GM12875 (cell line): ENCODE measurements around the gene ZNF532.
"Not testable (repeated sequence)": the region's sequence is repeated elsewhere in the genome, so short reads cannot be mapped to it uniquely, and the experiment has no call there.

Source experiments
- H3K4me3 ChIP-seq: one replicate; pipeline ENCODE4 v1.5.1; 2011; ENCODE audit warnings: low read depth, low read length, control low read depth
- CTCF ChIP-seq: IDR thresholded peaks from 2 replicates; pipeline ENCODE4 v1.5.1; 2011; ENCODE audit warnings: low read depth, mild to moderate bottlenecking, control low read depth, inconsistent platforms, low read length, moderate library complexity, borderline replicate concordance; ENCODE audit not compliant: insufficient read depth

ZNF532 gene

GRCh38 chr18:58850786-58851469 is 13.7 kb upstream of the ZNF532 start:
- no peak for TF ChIP-seq CTCF
- no peak overlapping the region for H3K4me3 ChIP-seq

- TF ChIP-seq CTCF = no peak
These were observed 12.8 kb upstream of the ZNF532 start for GRCh38 chr18:58851856-58852255.

GRCh38 chr18:58852629-58853028 is 12.0 kb upstream of the ZNF532 start:
- TF ChIP-seq CTCF = no peak

More at GRCh38 chr18:58851856-58852255, 12.8 kb upstream of the ZNF532 start:
- H3K4me3 ChIP-seq = no peak overlapping the region

GRCh38 chr18:58853561-58853960 is 11.1 kb upstream of the ZNF532 start:
- no peak for TF ChIP-seq CTCF
- H3K4me3 ChIP-seq = no peak overlapping the region

More at GRCh38 chr18:58852629-58853028, 12.0 kb upstream of the ZNF532 start:
- H3K4me3 ChIP-seq = no peak overlapping the region

GRCh38 chr18:58855521-58855920 is 9.2 kb upstream of the ZNF532 start:
- not testable (repeated sequence) for H3K4me3 ChIP-seq

- H3K4me3 ChIP-seq = no peak overlapping the region
- TF ChIP-seq CTCF = no peak
These were observed 7.8 kb upstream of the ZNF532 start for GRCh38 chr18:58856881-58857280.

- no peak overlapping the region for H3K4me3 ChIP-seq
- TF ChIP-seq CTCF = no peak
These were observed 5.8 kb upstream of the ZNF532 start for GRCh38 chr18:58858591-58859468.
